HG02763 (cell line): Measurements from ENCODE around the gene SLC5A5.

Source experiments
- ATAC-seq: cut with Tn5 transposase; IDR thresholded peaks from one replicate; pipeline ENCODE4 v1.9.1; 2021; ENCODE audit warnings: mild to moderate bottlenecking, moderate library complexity; ENCODE audit not compliant: unreplicated experiment

The SLC5A5 gene

DNA sequence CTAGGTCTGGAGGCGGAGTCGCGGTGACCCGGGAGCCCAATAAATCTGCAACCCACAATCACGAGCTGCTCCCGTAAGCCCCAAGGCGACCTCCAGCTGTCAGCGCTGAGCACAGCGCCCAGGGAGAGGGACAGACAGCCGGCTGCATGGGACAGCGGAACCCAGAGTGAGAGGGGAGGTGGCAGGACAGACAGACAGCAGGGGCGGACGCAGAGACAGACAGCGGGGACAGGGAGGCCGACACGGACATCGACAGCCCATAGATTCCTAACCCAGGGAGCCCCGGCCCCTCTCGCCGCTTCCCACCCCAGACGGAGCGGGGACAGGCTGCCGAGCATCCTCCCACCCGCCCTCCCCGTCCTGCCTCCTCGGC lies at the start of gene SLC5A5:
TSS of gene SLC5A5 (plus strand) at position 68 of the 373 bp plus-strand sequence. CDS start 375 bp downstream, outside the sequence.
- no peak for ATAC-seq

DNA sequence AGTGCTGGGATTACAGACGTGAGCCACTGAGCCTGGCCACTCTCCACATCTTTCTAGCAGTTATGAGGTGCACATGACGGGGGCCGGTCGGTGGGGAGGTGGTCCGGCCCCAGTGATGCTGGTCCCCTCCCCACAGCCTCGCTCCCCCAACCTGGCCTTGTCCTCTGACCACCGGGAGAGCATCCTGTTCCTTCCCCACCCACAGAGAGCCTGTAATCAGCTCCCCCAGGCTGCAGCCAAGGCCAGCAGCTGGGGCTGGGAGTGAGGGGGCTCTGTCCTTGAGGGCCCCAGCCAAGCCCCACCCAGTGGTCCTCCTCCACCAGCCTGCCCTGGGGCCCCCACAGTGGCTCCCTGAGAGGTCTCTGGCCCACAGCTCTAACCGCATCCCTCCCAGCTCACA lies 47.4 kb upstream of the SLC5A5 start:
- ATAC-seq: no peak

DNA sequence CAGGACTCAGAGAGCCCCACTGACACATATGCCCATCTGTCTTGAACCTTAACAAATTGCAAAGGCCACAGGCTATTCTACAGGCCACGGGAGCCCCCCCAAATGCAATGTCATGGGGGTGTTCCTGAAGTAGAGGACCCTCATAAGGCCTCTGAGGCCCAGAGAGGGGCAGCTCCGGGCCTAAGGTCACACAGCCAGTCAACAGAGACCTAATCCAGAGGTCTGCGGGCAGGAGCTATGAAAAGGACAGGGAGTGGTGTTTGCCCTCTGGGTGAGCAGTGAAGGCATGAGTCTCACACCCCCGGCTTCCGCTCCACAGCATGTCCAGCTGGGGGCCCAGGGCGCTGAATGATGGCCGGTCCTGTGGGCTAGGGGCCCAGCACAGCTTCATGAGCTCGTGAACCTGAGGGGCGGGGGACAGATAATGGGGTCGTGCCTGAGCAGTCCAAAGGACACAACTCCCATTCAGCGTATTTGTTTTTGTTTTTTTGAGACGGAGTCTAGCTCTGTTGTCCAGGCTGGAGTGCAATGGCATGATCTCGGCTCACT lies 45.2 kb upstream of the SLC5A5 start:
- no peak for ATAC-seq

DNA sequence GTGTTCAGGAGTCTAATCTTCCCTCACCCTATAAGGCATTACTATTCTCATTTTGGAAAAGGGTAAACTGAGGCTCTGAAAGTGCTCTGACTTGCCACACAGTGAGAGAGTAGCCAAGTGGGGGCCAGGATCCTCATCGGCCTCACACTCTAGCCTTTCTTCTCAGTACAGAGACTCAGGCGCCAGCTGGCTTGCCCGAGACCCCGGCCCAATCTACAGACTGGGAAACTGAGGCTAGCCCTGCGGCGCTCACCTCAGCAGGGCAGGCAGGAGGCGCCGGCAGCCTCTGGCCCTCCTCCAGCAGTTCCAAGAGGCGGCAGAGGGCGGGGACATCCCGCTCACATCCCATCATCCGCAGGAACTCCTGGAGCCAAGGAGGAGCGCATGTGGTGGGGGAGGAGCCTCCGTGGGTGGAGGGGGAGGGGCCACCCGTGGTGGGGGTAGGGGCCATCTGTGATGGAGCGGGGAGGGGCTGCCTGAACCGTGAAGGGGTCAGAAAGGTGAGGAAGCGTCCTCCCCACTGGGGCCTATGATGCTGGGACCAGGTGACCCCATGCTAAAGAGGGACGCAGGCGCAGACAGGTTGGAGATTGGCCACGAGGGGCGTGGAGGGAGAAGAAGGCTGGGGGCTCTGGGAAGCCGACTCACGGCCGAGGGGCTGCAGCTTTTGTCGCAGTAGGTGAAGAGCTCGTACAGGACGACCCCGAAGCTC lies 41.7 kb upstream of the SLC5A5 start:
- ATAC-seq: no peak

DNA sequence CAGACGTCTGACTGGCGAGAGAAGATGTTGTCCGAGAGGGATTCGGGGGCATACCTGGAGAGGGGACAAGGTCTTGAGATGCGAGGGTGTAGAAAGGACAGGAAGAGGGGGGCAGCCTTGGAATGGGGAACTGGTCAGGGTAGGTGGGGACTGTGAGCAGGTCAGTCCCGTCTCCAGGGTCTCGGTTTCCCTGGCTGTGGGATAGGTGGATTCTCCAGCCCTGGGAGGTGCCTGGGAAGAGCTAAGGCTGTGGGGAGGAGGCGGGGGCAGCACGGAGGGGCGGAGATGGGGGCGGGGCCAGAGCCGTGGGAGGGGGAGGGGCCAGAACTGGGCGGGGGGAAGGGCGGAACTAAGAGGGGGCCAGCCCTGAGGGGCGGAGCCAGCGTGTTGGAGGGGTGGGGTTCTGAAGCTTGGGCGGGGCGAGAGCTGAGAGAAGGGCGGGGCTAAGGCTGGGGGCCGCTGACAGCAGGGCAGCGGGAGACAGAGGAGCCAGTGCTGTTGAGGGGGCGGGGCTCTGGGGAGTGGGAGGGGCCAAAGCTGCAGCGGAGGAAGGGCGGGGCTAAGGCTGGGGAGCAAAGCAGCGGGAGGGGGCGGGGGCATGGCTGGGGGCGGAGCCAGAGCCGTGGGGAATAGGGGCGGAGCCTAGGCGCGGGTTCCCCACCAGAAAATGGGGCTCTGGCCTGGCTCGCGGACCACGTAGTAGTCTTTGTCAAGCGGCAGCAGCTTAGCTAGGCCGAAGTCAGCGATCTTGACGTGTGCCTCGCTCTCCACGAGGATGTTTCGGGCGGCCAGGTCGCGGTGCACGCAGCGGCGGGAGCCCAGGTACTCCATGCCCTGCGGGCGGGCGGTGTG lies 41.0 kb upstream of the SLC5A5 start:
- no peak for ATAC-seq

DNA sequence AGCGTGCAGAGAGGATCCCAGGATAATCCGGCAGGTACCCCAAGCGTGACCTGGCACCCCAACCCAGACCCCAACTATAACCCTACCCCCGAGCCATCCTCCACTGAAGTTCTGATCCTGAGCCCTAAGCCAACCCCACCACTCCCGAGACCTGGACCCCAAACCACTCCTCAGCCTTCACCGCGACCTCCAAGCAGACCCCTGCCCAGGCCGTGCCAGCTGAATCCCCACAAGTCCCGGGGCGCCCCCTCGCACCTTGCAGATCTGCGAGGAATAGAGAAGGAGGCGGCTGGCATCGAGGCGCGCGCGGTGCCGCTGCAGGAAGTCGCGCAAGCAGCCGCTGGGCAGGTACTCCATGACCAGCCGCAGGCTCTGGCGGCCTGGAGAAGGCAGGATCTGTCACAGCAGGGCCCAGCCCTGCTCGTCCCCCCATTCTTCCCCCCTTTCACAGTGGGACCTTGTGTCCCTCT lies 40.3 kb upstream of the SLC5A5 start:
- ATAC-seq: no peak

DNA sequence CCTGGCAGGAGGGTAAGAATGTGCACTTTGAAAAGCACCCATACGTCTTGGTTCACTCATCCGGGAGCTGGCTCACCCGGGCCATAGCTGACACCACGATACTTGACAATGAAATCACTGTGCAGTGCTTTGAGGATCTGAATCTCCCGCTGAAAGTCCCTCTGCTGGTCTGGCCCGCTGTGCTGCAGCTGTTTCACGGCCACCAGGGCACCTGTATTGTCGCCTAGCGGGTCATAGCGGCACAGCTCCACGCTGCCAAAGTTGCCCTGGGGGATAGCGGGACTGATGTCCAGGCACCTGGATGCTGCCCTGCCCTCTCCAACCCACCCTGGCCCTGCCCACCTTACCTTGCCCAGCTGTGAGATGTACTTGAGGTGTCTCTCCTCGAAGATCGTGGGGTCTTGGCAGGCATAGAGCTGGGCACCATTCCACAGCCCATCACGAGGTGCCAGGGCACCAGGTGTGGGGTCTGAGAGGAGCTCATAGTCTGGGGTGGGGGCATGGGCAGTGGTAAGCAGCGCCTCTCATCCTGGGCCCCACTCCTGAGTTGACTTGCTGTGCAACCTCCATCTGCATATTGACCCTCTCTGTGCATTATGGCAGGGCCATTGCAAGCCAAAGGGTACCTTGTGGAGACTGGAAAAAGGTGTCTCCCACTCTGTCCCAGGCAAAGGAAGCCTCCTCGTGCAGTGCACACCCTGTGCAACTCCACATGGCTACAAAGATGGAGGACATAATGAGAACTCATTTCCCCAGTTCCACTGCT lies 39.1 kb upstream of the SLC5A5 start:
- ATAC-seq: no peak

DNA sequence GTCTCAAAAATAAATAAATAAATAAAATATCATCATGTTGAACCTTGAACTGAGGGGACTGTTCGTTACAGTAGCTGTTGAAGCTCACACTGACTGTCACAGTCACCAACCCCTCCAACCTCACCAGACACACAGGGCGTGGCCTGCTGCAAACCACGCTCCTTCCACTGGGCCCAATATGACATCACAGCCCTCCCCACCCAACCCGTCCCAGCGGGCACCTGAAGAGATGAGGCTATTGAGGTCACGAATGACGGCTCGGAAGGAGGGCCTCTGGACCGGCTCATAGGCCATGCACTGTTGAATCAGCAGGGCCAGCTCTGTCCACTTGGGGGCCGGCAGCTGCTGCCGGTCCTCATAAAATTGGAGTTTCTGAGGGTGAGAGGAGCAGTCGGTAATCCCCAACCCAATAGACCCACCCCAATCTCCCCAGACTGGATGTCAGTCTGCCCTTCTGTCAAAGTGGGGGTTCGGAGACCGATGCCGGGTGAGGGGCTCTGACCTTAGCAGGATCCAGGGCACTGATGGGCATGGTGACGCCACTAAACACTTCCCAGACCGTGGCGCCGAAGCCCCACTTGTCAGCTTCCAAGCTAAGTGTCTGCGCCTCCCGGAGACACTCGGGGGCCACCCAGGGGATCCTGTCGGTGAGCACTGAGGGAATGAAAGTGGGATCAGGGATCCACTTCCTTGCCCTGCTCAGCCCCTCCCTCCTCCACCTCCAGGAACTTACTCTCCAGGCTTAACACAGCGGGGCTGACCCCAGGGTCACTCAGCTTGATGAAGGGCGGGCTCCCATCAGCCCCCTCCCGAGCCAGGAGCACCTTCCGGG lies 37.2 kb upstream of the SLC5A5 start:
- no peak for ATAC-seq

DNA sequence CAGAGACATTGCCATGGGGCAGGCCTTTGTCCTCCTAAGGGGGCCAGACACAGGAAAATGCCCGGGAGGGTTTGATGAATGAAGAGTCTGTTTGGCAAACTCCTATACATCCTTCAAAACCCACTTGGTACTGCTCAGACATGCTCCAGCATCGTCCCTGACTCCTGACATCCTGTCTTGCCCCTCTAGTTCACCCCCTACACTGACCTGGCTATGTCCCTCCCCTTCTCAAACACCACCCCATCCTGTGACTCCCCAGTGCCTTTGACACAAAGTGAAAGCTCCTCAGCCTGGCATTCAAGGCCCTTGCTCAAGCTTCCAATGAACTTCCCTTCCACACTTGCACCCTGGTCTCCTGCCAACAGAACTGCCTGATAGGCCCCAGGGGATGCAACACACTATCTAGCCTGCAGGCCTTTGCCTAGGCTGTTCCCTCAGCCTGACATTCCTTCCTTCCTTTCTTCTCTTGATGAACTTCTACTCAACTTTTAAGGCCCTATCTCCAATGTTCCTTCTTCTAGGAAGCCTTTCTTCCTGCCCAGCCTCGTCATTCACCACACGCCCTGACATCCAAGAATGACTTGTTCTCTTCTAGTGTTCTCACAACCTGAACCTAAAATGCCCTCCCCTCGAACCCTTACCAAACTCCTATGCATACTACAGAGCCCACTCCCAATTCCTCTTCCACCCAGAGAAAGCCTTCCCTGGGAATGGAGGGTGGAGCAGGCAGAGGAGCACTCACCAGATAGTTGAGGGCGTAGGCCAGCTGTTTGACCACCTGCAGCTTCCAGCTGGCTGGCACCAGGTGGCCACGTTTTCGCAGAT lies 36.4 kb upstream of the SLC5A5 start:
- no peak for ATAC-seq

DNA sequence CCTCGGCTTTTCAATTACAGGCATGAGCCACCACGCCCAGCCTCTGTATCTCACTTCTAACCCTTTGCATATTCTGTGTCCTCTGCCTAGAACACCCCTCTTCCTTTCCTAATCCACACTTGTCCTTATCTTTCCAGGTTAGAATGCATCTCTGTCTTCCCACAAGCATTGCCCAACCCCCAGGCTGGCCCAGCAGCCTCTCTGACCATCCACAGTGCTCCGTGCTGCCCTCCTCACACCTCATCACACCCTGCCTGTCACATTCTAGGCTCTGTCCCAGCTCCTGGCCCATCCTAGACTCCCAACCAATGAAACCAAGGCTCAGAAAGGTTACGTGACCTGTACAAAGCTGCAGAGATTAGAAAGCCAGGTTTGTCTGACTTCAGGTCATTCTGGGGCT lies 35.2 kb upstream of the SLC5A5 start:
- ATAC-seq: no peak

DNA sequence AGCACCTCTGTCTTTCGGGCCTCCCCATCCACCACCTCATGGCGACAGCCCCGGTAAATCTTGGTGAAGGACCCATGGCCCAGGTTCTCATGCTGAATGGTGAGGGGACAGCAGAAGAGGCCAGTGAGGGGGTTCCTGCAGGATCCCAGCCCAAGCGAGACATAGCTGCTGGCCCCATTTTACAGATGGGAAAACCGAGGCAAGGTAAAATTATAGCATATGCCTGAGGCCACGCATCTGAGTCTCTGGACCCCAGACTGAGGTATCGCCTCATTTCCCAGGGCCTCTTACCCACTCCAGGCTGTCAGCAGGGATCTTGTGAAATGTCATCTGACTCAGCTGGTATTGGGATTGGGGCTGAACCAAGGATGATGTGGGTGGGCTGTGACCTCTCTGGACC lies 33.8 kb upstream of the SLC5A5 start:
- no peak for ATAC-seq

DNA sequence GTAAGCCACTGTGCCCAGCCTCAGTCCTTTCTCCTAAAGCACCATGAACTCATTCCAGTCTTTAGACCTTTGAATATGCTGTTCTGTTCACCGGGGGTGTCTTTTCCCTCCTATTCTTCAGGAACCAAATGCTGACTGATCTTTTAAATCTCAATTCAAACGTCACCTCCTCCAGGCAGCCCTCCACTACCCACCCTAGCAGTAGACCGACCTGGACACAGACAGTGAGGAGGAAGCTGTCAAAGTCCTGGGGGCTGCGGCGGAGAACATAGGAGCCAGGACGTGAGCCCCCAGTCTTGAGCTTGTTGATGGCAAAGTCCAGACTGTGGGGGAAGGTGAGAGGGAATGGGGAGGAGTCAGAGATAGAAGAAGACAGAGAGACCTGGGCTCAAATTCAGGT lies 31.7 kb upstream of the SLC5A5 start:
- ATAC-seq: no peak

DNA sequence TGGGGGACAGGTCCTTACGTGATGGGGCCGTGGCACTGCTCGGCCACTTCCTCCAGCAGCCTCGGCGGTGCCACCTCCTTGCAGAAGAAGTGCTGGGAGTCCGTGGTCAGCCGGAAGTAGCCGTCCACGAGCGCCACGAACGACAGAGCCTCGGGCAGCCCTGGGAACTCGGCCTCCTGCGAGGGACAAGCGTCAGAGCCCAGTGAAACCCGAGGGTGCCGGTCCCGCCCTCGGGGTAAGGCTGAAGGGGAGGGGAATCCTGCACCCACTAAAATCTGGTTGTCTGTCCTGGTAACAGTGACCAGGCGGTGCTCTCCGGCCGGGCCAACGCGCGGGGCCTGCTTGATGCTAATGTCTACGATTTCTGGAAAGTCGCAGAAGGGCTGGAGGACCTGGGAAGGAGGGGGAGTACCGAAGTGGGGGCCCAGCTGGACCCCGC lies 30.4 kb upstream of the SLC5A5 start:
- ATAC-seq: no peak

DNA sequence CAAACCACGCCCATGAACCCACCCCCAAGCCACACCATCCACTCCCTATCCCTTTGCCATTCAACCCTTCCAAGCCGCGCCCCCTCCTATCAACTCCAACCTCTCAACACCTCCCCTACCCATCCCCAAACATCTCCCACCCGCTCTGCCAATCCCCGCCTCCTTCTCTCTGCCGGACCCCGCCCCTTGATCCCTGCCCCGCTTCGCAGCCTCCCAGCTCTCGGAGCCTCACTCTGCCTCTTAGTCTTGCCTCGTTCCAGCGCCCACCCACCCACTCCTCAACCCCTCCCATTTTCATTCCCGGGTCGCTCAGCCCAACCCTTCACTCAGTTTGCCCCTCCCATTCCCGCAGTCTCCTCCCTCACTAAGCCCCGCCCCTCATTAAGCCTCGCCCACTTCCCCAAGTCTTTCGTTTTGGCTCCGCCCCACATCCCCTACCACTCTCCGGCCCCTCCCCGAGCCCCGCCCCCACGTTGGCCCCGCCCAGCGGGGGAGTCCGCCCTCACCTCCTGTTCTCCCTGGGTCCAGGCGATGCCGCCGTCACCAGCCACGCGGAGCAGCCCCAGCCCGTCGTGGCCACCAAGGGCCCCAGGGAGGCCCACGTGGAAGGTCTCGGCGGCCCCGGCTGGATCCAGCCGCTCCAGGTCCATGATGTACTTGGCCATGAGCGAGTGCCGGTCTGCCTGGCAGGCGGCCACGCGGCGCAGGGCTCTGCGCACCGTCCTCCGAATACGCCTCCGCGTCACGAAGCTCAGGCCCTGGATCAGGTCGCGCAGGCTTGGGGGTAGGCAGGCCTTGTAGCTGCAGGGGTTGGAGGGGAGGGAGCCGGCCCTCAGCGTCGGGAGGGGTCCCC lies 29.7 kb upstream of the SLC5A5 start:
- no peak for ATAC-seq

DNA sequence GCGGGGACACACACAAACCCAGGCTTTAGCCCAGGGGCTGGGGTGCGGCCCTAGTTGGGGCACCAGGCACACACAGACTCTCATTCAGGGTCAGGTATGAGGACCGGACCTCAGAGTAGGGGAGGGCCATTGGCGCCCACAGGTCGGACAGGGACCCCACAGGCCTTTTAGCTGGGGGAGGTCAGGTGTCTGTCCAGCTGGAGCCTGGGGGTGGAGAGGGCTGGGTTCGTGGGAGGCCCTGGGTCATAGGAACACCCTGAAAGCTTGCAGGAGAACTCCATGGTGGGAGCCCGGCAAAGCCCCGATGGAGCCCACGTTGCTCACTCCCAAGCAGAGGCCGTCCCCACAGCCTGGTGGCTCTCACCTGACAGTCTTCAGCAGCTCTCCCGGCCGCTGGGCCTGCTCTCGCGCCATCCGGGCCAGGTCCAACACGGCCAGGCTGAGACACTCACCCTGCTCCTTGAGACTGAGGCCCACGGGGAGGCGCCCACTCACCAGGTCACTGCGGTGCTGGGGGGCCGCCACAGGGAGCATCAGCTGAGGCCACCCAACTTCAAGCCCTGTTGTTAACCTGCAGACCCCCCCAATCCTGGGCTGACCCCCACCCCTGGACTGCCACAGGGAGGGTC lies 29.0 kb upstream of the SLC5A5 start:
- no peak for ATAC-seq

DNA sequence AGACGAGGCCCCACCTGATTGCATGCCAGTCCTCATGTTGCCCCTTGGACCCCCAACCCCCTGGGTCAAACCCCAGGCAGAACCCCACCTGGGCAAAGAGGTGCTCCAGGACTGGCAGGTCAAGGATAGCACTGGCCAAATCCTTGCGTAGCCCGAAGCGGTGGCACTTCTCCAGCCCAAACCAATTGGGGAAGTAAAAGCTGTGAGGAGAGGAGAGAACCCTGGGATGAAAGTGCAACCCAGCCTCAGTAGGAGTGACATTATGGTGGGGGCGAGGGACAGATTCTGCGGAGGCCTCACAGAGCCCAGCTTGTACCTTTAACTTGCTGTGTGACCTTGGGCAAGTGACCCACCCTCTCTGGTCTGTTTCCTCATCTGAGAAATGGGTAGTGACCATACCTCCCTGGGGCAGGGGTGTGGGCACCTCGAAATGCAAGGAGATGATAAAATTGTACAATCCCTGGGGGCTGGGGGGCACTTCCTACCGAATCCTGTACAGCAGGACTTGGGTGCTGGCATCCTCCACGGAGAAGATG lies 28.4 kb upstream of the SLC5A5 start:
- ATAC-seq: no peak

DNA sequence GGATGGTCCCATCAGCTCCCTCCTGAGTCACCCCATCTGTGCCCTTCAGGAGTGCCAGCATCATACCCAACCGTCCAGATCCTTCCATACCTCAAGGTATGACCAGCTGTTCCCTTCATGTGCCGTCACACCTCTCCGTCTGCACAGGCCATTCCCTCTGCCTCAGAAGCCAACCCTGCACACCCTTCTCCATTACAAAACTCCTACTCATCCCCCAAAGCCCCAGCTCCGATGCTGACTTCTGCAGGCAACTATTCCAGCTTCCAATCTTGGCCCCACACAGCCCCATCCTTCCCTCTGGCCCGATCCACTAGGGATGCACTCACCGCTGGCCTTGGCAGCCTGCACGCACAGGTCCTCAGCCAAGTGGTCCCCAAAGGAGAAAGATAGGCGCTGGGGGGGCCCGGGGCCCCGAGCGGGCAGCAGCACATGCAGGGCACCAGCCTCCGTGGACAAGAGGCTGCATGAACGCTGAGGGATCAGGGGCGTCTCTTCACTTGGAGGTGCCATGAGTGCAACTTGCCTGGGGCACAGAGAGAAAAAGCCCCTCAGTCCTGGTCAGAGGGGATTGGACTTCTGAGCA lies 27.7 kb upstream of the SLC5A5 start:
- no peak for ATAC-seq
